ENCODE results near the gene TBX6. TPM values are rescaled to one million over a fixed set of nuclear protein-coding genes. Genes with fewer than 3 reads are reported as not detected.

The TBX6 gene
- total RNA-seq, 1 experiment from 2014 or later = 1.6 TPM

- Histone ChIP-seq H4K20me1 (ENCODE audit: control insufficient read depth, insufficient read depth, insufficient read length) (no peaks in the 10 kb centered on the region), H2BK12ac (ENCODE audit: insufficient read length, low read depth, low read length) (no peak overlapping the region), H2BK5ac (ENCODE audit: insufficient read length, low read length) (no peak overlapping the region), H3K9ac (ENCODE audit: extremely low read depth, insufficient read length, low read length) (no peak overlapping the region), H2AFZ (ENCODE audit: low read length) (no peak overlapping the region), H3T11ph (ENCODE audit: low read length) (no peak overlapping the region), H3K9me3 (ENCODE audit: control insufficient read depth, low read depth, low read length) (no peaks in the 10 kb centered on the region), H2BK20ac (ENCODE audit: low read depth, low read length, poor library complexity, severe bottlenecking) (no peak overlapping the region), H2BK15ac (ENCODE audit: low read depth, low read length) (no peak overlapping the region), H3K4ac (ENCODE audit: low read depth, low read length) (no peak overlapping the region), H2AK5ac (ENCODE audit: insufficient read length, low read length) (no peak overlapping the region), H2BK120ac (ENCODE audit: low read depth, low read length, poor library complexity, severe bottlenecking) (no peak overlapping the region), H3K79me1 (ENCODE audit: insufficient read depth, low read depth, low read length, poor library complexity, severe bottlenecking) (no peaks in the 10 kb centered on the region), H3K14ac (ENCODE audit: insufficient read depth, low read length) (no peak overlapping the region; the same call in 1 of the 2 replicates), H3K23me2 (ENCODE audit: insufficient read length, low read depth, low read length, poor library complexity, severe bottlenecking) (peaks cover 8% of the 10 kb centered on the region), H3K79me2 (ENCODE audit: insufficient read depth, low read length) (no peaks in the 10 kb centered on the region), H4K8ac (replicated peaks; ENCODE audit: insufficient read length, low read depth, low read length) (no peak overlapping the region), H3K4me2 (ENCODE audit: insufficient read depth, insufficient read length, low read length) (no peak overlapping the region), H3K56ac (ENCODE audit: insufficient read length, low read depth, low read length) (no peak overlapping the region), H3K23ac (ENCODE audit: insufficient read length, low read depth, low read length) (no peak overlapping the region), H3K27me3 (ENCODE audit: insufficient read depth, low read length) (no peaks in the 10 kb centered on the region), H4K91ac (ENCODE audit: insufficient read length, low read depth, low read length) (no peak overlapping the region), H3K4me1 (ENCODE audit: insufficient read depth, low read length) (no peaks in the 10 kb centered on the region), H3K18ac (ENCODE audit: insufficient read length, low read depth, low read length) (no peak overlapping the region), H3K27ac (ENCODE audit: insufficient read length, low read depth, low read length) (no peak overlapping the region), H4K5ac (ENCODE audit: insufficient read length, low read depth, low read length) (no peak overlapping the region)
- no CpG with 5 or more reads among the region's 11 CpGs for WGBS (ENCODE audit: extremely low coverage, insufficient read length, low lambda C conversion rate)
- Mint-ChIP-seq H3K4me1 (peaks cover 4 to 10% of the 10 kb centered on the region in 2 experiments; a peak in 2 of 4 replicates), H3K27ac (peak overlapping the region in 1 of 3 experiments; percentile 40; a peak in 1 of 7 replicates), H3K9me3 (no peaks in the 10 kb centered on the region; a peak in 1 of 5 replicates), H3K36me3 (ENCODE audit: insufficient read depth in 1 of 3, low read depth in 3 of 3) (peaks cover 17 to 38% (median 38%) of the 10 kb centered on the region in 3 experiments; a peak in 6 of 7 replicates), H3K4me3 (no peak overlapping the region), H3K27me3 (ENCODE audit: low read depth) (peaks cover 4% of the 10 kb centered on the region; the same call in 1 of the 2 replicates)
- no peak for TF ChIP-seq CTCF (conservative IDR thresholded peaks at IDR 0.05)
- DNase-seq = no peak
Observed at GRCh38 chr16:30087181-30087898, 4.4 kb downstream of the TBX6 start.

Data from H9 (cell line).